HepG2 (cell line): ENCODE data around the gene SHTN1. TPM values are rescaled to one million over a fixed set of nuclear protein-coding genes. Genes with fewer than 3 reads are reported as not detected.

Experiments
- CENPX ChIP-seq: sonication (generic); formaldehyde crosslinking; IDR thresholded peaks from 2 replicates; pipeline ENCODE4 v1.9.0; 2021; ENCODE audit warnings: mild to moderate bottlenecking, missing genetic modification reagents, moderate library complexity
- FIP1L1 ChIP-seq: fragments of 200-400 bp; formaldehyde crosslinking; IDR thresholded peaks from 2 replicates; pipeline ENCODE4 v1.6.1; 2018; ENCODE audit warnings: low read depth, mild to moderate bottlenecking, low read length, moderate library complexity, borderline replicate concordance; ENCODE audit not compliant: insufficient read depth
- KDM6A ChIP-seq: IDR thresholded peaks from 2 replicates; pipeline ENCODE4 v1.6.1; 2016; ENCODE audit warnings: low read depth
- MED1 ChIP-seq: sonication (generic); formaldehyde crosslinking; IDR thresholded peaks from 2 replicates; pipeline ENCODE4 v1.4.0; 2020; ENCODE audit warnings: missing genetic modification reagents
- NCOR1 ChIP-seq: fragments of 200-600 bp; sonication (generic); IDR thresholded peaks from 2 replicates; pipeline ENCODE4 v1.7.0; 2017; ENCODE audit warnings: antibody characterized with exemption, low read length, borderline replicate concordance
- NONO ChIP-seq, 2 experiments: fragments of 450-650 bp in 1 of 2; sonication (generic) in 1 of 2; formaldehyde crosslinking in 1 of 2; IDR thresholded peaks in 1 of 2; conservative IDR thresholded peaks in 1 of 2; 2 replicates each; pipeline versions ENCODE4 v1.6.1 to v1.8.0; 2017 to 2022; ENCODE audit warnings: mild to moderate bottlenecking in 1 of 2, missing genetic modification reagents in 1 of 2, moderate library complexity in 1 of 2
- PHF8 ChIP-seq: sonication (generic); formaldehyde crosslinking; IDR thresholded peaks from 2 replicates; pipeline ENCODE4 v1.5.0; 2020; ENCODE audit warnings: missing genetic modification reagents
- RBM39 ChIP-seq: fragments of 200-400 bp; formaldehyde crosslinking; IDR thresholded peaks from one replicate; pipeline ENCODE4 v1.6.1; 2018; ENCODE audit warnings: antibody characterized with exemption, mild to moderate bottlenecking, low read depth, low read length; ENCODE audit not compliant: poor library complexity, severe bottlenecking
- RELA ChIP-seq: sonication (generic); formaldehyde crosslinking; IDR thresholded peaks from 2 replicates; pipeline ENCODE4 v1.4.0; 2020; ENCODE audit warnings: missing genetic modification reagents
- ZFP36L1 ChIP-seq: sonication (generic); formaldehyde crosslinking; IDR thresholded peaks from 2 replicates; pipeline ENCODE4 v1.8.0; 2022; ENCODE audit warnings: mild to moderate bottlenecking, missing genetic modification reagents, moderate library complexity
- ZMYM3 ChIP-seq: sonication (generic); formaldehyde crosslinking; IDR thresholded peaks from 2 replicates; pipeline ENCODE4 v1.5.1; 2020; ENCODE audit warnings: mild to moderate bottlenecking, missing genetic modification reagents
- ZNF430 ChIP-seq: sonication (generic); formaldehyde crosslinking; IDR thresholded peaks from 2 replicates; pipeline ENCODE4 v1.9.0; 2021; ENCODE audit warnings: mild to moderate bottlenecking, missing genetic modification reagents
- ZNF879 ChIP-seq: sonication (generic); formaldehyde crosslinking; IDR thresholded peaks from 2 replicates; pipeline ENCODE4 v1.8.1; 2023; ENCODE audit warnings: missing genetic modification reagents
- polyA plus RNA-seq, 8 experiments: library from polyadenylated mRNA; depleted of rRNA in 3 of 8; stranded (reverse) in 7 of 8; unstranded in 1 of 8; fragments of >200 nt; fragmentation: Illumina TruSeq in 4 of 8; extraction: Trizol in 4 of 8; gene quantifications; 2 replicates each; pipeline versions ENCODE4 v1.2.1 to v1.2.3, GENCODE V29; 2011 to 2016; ENCODE audit warnings: low read depth in 4 of 8, missing spikeins in 1 of 8, mixed read lengths in 1 of 8; ENCODE audit not compliant: insufficient read depth in 1 of 8
- total RNA-seq, 5 experiments: library from RNA; depleted of rRNA; stranded (reverse); fragments of >200 nt; fragmentation: Illumina TruSeq; extraction: Trizol; gene quantifications; 2 replicates each; pipeline ENCODE4 v1.2.3, GENCODE V29; 2016; ENCODE audit warnings: low read depth in 1 of 5
- TF ChIP-seq, protein P1 (sequence below): sonication (generic); formaldehyde crosslinking; IDR thresholded peaks from 2 replicates; pipeline ENCODE4 v1.4.0; 2020; ENCODE audit warnings: missing genetic modification reagents, borderline replicate concordance
- TF ChIP-seq, protein P2 (sequence below): sonication (generic); formaldehyde crosslinking; IDR thresholded peaks from 2 replicates; pipeline ENCODE4; 2020; ENCODE audit warnings: missing genetic modification reagents, mild to moderate bottlenecking, borderline replicate concordance
- TF ChIP-seq, protein P3 (sequence below), 2 experiments: fragments of 450-650 bp in 1 of 2; sonication (generic) in 1 of 2; formaldehyde crosslinking in 1 of 2; IDR thresholded peaks; 2 replicates each; pipeline versions ENCODE4 v1.6.1 to v1.8.0; 2016 to 2022; ENCODE audit warnings: antibody characterized with exemption in 1 of 2, mild to moderate bottlenecking in 1 of 2, missing genetic modification reagents in 1 of 2

SHTN1 gene
- total and polyA plus RNA-seq, 2 of the 13 experiments (the other 11 are each of a cell fraction or from before 2014, with no cell fraction given), result 11.3 to 15.6 TPM

DNA sequence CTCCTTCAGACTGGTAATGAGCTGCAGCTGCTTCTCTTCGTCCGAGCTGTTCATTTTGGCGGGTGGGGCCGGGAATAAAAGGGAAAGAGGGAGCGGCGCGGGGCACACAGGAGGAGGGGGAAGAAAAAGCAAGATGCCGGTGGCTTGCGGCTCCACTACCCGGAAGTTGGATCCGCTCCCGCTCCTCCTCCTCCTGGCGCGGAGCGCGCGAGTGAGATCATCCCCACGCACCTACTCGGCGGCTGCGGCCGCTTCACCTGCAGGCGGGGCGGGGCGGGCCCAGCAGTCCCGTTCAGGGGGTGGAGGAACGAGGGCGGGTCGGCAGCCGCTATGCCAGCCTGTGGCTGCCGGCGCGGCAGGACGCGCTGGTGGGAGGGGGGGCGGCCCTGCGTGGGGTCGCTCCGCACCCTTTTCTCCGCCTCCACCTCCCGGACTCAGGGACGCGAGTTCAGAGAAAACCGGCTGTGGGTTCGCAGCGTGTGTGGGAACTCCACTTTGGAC is at the start of gene SHTN1 (continued):
- TF ChIP-seq RELA, result no peak
- TF ChIP-seq RBM39, result no peak
- TF ChIP-seq NONO (IDR thresholded peaks at IDR 0.05), result no peak
- no peak; the same call in 1 of the 2 replicates for TF ChIP-seq NONO (CRISPR knock-in tag; conservative IDR thresholded peaks at IDR 0.05)
- TF ChIP-seq KDM6A (CRISPR knock-in tag), result no peak
- TF ChIP-seq MED1 (CRISPR knock-in tag), result 0 out of 2 replicates have a peak, but pooled peaks have one; percentile 39
- TF ChIP-seq, protein P1, sequence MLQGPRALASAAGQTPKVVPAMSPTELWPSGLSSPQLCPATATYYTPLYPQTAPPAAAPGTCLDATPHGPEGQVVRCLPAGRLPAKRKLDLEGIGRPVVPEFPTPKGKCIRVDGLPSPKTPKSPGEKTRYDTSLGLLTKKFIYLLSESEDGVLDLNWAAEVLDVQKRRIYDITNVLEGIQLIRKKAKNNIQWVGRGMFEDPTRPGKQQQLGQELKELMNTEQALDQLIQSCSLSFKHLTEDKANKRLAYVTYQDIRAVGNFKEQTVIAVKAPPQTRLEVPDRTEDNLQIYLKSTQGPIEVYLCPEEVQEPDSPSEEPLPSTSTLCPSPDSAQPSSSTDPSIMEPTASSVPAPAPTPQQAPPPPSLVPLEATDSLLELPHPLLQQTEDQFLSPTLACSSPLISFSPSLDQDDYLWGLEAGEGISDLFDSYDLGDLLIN (CRISPR knock-in tag), result no peak
- TF ChIP-seq ZNF879 (CRISPR knock-in tag), result no peak
- no peak for TF ChIP-seq FIP1L1
- no peak for TF ChIP-seq CENPX (CRISPR knock-in tag)
- TF ChIP-seq ZNF430 (CRISPR knock-in tag), result no peak; the same call in 1 of the 2 replicates
- TF ChIP-seq ZMYM3 (CRISPR knock-in tag), result no peak
- TF ChIP-seq, protein P2, sequence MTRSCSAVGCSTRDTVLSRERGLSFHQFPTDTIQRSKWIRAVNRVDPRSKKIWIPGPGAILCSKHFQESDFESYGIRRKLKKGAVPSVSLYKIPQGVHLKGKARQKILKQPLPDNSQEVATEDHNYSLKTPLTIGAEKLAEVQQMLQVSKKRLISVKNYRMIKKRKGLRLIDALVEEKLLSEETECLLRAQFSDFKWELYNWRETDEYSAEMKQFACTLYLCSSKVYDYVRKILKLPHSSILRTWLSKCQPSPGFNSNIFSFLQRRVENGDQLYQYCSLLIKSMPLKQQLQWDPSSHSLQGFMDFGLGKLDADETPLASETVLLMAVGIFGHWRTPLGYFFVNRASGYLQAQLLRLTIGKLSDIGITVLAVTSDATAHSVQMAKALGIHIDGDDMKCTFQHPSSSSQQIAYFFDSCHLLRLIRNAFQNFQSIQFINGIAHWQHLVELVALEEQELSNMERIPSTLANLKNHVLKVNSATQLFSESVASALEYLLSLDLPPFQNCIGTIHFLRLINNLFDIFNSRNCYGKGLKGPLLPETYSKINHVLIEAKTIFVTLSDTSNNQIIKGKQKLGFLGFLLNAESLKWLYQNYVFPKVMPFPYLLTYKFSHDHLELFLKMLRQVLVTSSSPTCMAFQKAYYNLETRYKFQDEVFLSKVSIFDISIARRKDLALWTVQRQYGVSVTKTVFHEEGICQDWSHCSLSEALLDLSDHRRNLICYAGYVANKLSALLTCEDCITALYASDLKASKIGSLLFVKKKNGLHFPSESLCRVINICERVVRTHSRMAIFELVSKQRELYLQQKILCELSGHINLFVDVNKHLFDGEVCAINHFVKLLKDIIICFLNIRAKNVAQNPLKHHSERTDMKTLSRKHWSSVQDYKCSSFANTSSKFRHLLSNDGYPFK (CRISPR knock-in tag), result peak; percentile 47; the same call in 1 of the 2 replicates
- TF ChIP-seq NCOR1, result no peak
- TF ChIP-seq, protein P3, sequence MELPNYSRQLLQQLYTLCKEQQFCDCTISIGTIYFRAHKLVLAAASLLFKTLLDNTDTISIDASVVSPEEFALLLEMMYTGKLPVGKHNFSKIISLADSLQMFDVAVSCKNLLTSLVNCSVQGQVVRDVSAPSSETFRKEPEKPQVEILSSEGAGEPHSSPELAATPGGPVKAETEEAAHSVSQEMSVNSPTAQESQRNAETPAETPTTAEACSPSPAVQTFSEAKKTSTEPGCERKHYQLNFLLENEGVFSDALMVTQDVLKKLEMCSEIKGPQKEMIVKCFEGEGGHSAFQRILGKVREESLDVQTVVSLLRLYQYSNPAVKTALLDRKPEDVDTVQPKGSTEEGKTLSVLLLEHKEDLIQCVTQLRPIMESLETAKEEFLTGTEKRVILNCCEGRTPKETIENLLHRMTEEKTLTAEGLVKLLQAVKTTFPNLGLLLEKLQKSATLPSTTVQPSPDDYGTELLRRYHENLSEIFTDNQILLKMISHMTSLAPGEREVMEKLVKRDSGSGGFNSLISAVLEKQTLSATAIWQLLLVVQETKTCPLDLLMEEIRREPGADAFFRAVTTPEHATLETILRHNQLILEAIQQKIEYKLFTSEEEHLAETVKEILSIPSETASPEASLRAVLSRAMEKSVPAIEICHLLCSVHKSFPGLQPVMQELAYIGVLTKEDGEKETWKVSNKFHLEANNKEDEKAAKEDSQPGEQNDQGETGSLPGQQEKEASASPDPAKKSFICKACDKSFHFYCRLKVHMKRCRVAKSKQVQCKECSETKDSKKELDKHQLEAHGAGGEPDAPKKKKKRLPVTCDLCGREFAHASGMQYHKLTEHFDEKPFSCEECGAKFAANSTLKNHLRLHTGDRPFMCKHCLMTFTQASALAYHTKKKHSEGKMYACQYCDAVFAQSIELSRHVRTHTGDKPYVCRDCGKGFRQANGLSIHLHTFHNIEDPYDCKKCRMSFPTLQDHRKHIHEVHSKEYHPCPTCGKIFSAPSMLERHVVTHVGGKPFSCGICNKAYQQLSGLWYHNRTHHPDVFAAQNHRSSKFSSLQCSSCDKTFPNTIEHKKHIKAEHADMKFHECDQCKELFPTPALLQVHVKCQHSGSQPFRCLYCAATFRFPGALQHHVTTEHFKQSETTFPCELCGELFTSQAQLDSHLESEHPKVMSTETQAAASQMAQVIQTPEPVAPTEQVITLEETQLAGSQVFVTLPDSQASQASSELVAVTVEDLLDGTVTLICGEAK (IDR thresholded peaks at IDR 0.05), result no peak
- TF ChIP-seq, protein P3 (CRISPR knock-in tag; IDR thresholded peaks at IDR 0.05), result no peak
- peak; percentile 83 for TF ChIP-seq PHF8
- TF ChIP-seq ZFP36L1 (CRISPR knock-in tag), result no peak
